ENCODE data around the gene ITIH3.

ITIH3 gene

GRCh38 chr3:52845691-52846431, 51.3 kb downstream of the ITIH3 start:
- no peak for DNase-seq (ENCODE audit: low read depth in 2 of 2)

- no peak for DNase-seq (ENCODE audit: low read depth in 2 of 2)
Observed at GRCh38 chr3:52846432-52846965, 51.9 kb downstream of the ITIH3 start.

GRCh38 chr3:52847241-52847640, 52.6 kb downstream of the ITIH3 start:
- no peak for DNase-seq (ENCODE audit: low read depth in 2 of 2)

- no peak for DNase-seq (ENCODE audit: low read depth in 2 of 2)
Observed at GRCh38 chr3:52847726-52848125, 53.1 kb downstream of the ITIH3 start.

GRCh38 chr3:52848617-52849016, 54.0 kb downstream of the ITIH3 start:
- no peak for DNase-seq (ENCODE audit: low read depth in 2 of 2)

GRCh38 chr3:52849656-52850055, 55.1 kb downstream of the ITIH3 start:
- no peak for DNase-seq (ENCODE audit: low read depth in 2 of 2)

- no peak for DNase-seq (ENCODE audit: low read depth in 2 of 2)
Observed at GRCh38 chr3:52851348-52851747, 56.8 kb downstream of the ITIH3 start.

GRCh38 chr3:52852419-52852818, 57.8 kb downstream of the ITIH3 start:
- DNase-seq (ENCODE audit: low read depth in 2 of 2) = no peak

- no peak for DNase-seq (ENCODE audit: low read depth in 2 of 2)
Observed at GRCh38 chr3:52854013-52854412, 59.4 kb downstream of the ITIH3 start.

GRCh38 chr3:52856666-52857065, 62.1 kb downstream of the ITIH3 start:
- DNase-seq (ENCODE audit: low read depth in 2 of 2) = no peak

GRCh38 chr3:52857133-52857532, 62.5 kb downstream of the ITIH3 start:
- no peak for DNase-seq (ENCODE audit: low read depth in 2 of 2)

- DNase-seq (ENCODE audit: low read depth in 2 of 2) = no peak
Observed at GRCh38 chr3:52857864-52858263, 63.3 kb downstream of the ITIH3 start.
